GM19023 (cell line): ENCODE results near the gene ADCY5.

ENCODE experiments used
- ATAC-seq: cut with Tn5 transposase; IDR thresholded peaks from one replicate; pipeline ENCODE4 v1.9.1; 2021; ENCODE audit warnings: mild to moderate bottlenecking, moderate library complexity; ENCODE audit not compliant: unreplicated experiment

Gene ADCY5

DNA sequence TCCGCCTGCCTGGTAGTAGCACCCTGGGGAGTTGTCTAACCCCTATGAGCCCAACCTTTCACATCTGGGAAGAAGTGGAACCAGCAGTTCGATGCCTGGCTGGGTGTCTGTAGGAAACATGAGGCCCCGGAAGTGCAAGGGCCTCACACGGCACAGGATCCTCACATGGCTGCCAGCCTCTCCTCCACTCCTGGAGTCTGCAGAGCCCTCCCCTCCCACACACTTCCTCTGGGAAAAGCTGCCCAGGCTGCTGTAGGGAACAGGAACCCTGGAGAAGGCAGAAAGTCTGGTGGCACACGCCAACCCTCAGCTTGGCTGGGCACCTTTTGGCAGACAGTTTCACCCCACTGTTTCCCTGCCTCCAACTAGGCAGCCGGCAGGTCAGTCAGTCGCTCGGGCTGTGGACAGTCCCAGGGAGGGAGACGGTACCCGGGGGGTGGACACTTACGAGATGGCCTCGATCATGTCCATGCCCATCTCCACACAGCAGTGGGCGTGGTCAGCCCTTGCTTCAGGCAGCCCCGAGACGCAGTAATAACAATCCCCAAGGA, 118.4 kb downstream of the ADCY5 start:
- ATAC-seq: no peak

GRCh38 chr3:123329636-123330340, 119.1 kb downstream of the ADCY5 start:
- ATAC-seq: no peak

DNA sequence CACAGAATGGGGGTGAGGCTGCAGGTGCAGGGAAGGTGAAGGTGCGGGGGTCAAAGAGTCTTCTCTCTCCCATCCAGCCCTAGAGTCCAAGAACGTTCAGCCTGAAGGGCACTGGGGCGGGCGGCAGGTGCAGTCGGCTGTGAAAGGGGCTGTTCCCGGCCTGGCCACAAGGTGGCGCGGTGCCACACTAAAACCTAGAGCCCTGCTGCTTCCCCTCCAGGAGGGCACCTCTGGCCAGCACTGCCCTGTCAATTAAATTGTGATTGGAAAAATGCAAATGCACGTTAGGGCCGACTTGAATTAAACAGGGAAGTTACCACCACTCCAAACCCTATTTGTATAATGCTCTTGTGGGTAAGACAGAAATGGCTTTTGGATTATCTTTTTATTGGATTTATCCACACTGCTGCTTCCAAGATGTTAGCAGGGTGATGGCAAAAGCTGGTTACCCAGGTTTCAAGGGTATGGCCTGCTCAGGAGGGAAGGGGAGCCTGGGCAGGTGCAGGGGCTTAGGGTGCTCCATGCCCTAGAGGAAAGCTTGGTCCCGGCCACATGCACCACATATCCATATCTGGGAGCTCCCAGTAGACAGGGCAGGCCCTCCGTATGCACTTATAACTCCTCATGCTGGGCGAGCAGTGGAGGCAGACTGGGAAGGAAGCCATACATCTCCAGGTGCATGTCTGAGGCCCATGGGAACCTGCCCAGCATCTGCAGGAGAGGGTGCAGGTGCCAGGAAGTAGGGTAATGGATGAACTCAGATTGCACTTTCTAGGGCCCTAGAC, 119.8 kb downstream of the ADCY5 start:
- ATAC-seq: peak; percentile 81

DNA sequence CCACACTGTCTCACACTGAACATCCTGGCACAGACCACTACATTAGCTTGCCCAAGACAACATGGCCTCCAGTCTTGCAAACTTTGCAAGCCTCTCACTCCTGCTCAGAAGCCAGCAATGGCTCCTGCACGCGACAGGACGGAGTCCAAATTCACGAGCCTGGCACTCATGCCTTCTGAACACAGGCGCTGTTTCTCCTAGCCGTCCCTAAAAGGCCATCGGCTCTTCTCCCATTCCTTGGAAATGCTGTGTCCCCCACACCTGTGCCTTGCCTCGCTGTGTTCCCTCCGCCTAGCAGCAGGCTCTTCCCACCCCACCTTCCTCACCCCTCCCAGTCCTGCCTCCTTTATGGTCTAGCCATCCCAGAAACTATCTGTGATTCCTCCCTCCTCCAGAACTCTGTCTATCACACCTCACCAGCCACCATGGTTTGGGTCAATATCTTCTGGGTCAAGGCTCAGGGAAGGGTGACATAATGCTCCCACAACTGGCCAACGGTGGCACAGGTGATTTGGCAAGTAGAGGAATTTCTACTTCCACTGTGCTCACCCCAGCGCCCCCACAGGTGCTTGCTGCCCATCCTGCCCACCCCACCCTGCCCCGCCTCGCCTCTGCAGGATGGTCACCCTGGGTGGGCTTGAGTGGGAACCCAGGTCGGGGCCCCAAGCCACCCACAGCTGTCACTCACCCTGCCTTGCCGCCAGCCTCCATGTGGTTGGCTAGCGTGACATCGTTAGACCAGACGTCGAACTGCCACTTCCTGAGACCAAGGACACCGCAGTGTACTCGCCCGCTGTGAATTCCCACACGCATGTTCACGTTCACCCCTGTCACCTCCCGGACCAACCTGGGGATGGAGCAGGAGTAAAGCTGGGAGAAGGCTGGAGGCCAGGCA, 120.7 kb downstream of the ADCY5 start:
- peak; percentile 3 for ATAC-seq

DNA sequence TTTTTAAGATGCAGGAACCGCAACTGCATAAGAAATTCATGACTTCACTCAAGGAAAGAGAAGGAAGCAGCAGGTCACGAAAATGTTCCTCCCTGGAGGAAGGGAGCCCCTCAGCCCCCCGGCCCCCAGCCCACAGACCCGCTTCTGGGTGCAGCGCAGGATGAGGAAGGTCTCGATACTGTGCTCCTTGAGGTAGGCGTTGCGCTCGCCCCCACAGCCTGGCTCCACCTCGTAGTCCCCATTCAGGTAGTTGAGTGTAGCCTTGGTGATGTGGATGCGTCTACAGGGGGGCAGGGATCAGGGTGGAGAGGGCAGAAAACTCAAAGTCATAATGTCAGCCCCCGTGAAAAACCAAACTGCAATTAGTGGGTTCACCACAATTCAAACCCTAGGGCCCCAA, 121.4 kb downstream of the ADCY5 start:
- ATAC-seq: no peak

- no peak for ATAC-seq
These were observed 122.4 kb downstream of the ADCY5 start for GRCh38 chr3:123326531-123326930.

DNA sequence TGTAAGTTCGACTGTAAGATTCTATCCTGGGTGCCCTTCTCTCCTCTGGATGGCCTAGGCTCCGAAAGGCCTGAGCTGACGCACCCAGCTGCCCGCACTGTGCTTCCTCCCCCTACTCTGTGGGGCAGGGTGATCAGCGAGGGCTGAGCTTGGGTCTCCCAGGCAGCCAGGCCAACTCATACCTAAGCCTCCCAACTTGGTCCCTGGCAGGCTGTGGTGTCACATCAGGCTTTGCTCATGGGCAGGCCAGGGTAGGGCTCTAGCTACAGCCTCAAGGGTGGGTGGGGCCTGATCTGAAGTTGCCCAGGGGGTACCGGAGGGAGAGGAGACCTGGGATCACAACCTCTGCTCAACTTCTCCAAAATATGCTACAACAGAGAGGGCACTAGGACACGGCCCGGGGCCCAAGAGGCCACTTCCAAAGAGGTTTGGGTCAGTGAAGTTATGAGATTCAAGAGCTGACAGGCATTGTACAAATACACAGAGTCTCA, 123.1 kb downstream of the ADCY5 start:
- ATAC-seq: no peak

- no peak for ATAC-seq
These were observed 123.8 kb downstream of the ADCY5 start for GRCh38 chr3:123324880-123325765.

DNA sequence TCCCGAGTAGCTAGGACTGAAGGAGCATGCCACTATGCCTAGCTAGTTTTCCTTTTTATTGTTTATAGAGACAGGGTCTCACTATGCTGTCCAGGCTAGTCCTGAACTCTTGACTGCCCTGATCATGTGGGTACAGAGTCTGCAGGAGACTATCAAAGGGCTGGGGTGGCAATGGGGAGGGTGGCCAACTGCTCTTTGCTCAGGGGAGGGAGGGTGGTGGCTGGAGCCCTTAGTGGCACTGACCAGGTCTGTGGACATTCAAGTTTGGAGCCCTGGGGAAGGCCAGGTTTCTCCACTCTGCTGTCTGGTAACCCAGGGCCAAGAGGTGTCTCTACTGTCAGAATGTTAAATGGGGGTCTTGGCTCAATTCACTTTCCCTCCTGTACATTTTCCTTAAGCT, 125.1 kb downstream of the ADCY5 start:
- no peak for ATAC-seq

- ATAC-seq: no peak
These were observed 126.0 kb downstream of the ADCY5 start for GRCh38 chr3:123322866-123323265.

GRCh38 chr3:123321806-123322205, 127.1 kb downstream of the ADCY5 start:
- no peak for ATAC-seq

- ATAC-seq: no peak
These were observed 128.7 kb downstream of the ADCY5 start for GRCh38 chr3:123320221-123320620.

DNA sequence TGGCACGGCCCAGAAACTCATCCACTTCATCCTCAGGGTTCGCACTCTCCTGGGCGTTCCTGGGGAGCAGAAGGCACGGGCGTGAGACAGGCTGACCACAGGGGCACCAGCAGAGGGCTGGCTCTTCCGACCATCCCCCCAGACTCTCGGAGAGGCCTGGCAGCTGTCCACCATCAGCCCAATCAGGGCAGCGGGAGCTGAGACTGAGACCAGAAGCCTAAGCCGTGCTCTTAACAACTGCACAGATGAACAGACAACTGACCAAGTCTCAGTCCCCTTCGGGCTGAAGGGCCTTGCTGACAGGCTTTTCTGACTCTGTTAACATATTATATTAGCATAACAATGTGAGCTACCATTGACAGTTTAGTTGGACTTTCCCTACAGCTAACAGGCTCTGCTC, 129.1 kb downstream of the ADCY5 start:
- ATAC-seq: no peak

- no peak for ATAC-seq
These were observed 130.5 kb downstream of the ADCY5 start for GRCh38 chr3:123318374-123318773.

DNA sequence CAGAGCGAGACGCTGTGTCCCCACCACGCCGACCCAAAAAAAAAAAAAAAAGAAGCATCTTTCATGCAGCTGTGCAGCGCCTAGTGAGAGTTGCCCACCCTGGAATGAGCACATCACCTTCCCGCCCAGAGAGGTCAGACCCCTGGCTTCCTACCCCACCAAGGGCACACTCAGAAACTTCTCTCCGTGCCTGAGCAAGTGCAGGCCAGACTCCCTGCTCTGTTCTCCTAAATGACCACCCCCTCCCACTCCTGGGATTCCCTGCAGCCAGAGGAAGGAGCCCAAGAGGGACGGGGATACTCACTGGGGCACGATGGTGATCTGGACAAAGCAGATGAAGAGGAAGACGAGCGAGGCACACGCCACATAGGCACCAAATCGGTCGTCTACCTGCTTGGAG, 131.2 kb downstream of the ADCY5 start:
- ATAC-seq: no peak

DNA sequence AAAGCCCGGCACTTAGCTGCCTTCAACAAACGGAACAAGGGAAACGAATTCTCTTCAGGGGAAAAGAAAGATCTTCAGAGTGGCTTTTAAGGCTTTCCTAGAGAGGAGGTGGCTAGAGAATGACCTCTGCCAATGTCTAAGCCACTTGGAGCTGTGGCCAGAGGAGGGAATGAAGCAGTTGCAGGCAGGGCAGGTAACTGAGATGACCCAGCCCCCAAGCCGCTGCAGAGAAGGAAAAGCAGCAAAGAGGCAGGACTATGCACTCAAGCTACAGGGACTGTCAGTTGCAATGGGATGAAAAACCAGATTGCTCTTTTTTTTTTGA, 133.7 kb downstream of the ADCY5 start:
- no peak for ATAC-seq

DNA sequence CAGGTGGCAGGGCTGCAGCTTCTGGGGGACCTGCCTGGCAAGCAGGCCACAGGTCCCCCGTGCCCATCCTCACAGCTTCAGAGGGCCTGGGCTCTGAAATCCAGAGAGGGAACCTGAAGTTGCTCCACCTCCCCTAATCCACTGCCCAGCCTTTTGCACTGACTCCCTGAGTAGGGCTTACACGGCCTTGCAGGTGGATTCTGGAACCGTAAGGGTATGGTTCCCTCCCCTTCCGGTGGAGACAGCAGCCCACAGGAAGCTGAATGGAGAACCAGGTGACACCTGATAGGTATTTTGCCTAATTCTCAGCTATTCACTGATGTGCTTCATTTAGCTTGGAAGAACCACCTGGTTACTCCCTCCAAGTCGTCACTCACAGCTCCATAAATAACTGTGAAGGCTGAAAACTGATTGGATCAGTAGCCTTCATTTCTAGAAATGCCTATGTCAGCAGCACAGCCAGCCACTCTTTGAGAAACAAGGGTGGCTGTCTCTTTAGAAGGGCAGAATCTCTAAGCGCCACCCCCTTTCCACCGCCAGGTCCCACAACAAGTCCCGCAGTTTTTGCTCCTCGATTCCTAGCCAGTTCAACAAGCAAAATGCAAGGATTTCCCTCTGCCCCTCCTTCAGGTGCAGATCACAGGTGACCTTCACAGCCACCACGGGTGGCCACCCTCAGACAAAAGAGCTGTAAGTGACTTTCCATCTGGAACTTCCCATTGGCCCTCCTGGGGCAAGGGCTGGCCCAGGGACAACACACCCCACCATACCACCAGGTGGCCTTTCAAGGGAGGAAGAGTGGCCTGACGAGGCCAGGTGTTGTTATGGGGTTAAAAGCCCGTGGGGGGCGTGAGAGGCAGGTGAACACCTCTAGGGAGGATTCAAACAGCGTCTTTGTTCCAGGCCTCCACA, 134.3 kb downstream of the ADCY5 start:
- ATAC-seq: no peak

- ATAC-seq: no peak
These were observed 135.0 kb downstream of the ADCY5 start for GRCh38 chr3:123313889-123314288.
